ENCODE results near the gene CYB561D1. TPM values are rescaled to one million over a fixed set of nuclear protein-coding genes. Genes with fewer than 3 reads are reported as not detected.
"Not testable (repeated sequence)": the region's sequence is repeated elsewhere in the genome, so short reads cannot be mapped to it uniquely, and the experiment has no call there.

The CYB561D1 gene
- total RNA-seq, result 10 to 100 TPM; 19.5 to 21.4 TPM

GRCh38 chr1:109493805-109494539 is at the start of gene CYB561D1:
TSS of gene CYB561D1 (plus strand) at chr1:109494094. CDS start at chr1:109494140, 46 bp downstream.
- peak within 1 kb of the TSS; percentile 82 for H3K27ac Mint-ChIP-seq
- DNase-seq, result peak; percentile 91
- H3K27me3 Mint-ChIP-seq, result no peaks in the 10 kb centered on the region
- H3K4me3 Mint-ChIP-seq, result peak within 1 kb of the TSS; percentile 96
- peaks cover 42% of the 10 kb centered on the region for H3K4me1 Mint-ChIP-seq
- H3K36me3 Mint-ChIP-seq (ENCODE audit: low read depth), result peaks cover 32% of the 10 kb centered on the region
- ChIA-PET POLR2A (interaction anchor here (0.8 to 8.1 kb wide), 14 partner anchors 9 to 147 kb away, joined by 3 to 64 read pairs (median 6); partner anchors contain the start of genes ATXN7L2, GNAI3 and PSMA5), CTCF (interaction anchor here (0.6 to 25.9 kb wide), 23 partner anchors 10 to 687 kb away, joined by 3 to 779 read pairs (median 3); partner anchors contain the start of genes AMIGO1, ATXN7L2, GNAI3 and GPR61)
- no peaks in the 10 kb centered on the region for H3K9me3 Mint-ChIP-seq

GRCh38 chr1:109444346-109444745 is 49.5 kb upstream of the CYB561D1 start:
- Mint-ChIP-seq H3K4me1 (no peaks in the 10 kb centered on the region), H3K36me3 (ENCODE audit: low read depth) (no peaks in the 10 kb centered on the region)
- POLR2A ChIA-PET, result no interaction called here

GRCh38 chr1:109445949-109446695 is 47.8 kb upstream of the CYB561D1 start:
- H3K9me3 Mint-ChIP-seq; H3K4me1 Mint-ChIP-seq; H3K27ac Mint-ChIP-seq; POLR2A ChIA-PET; H3K4me3 Mint-ChIP-seq; DNase-seq; H3K36me3 Mint-ChIP-seq (ENCODE audit: low read depth); CTCF ChIA-PET: not testable (repeated sequence)
- peaks cover 30% of the 10 kb centered on the region for H3K27me3 Mint-ChIP-seq

More at GRCh38 chr1:109444346-109444745, 49.5 kb upstream of the CYB561D1 start:
- CTCF ChIA-PET, result no interaction called here
- Mint-ChIP-seq H3K9me3 (no peaks in the 10 kb centered on the region), H3K27ac (no peak overlapping the region), H3K27me3 (peaks cover 18% of the 10 kb centered on the region), H3K4me3 (no peak overlapping the region)
- DNase-seq, result no peak

GRCh38 chr1:109447524-109447923 is 46.4 kb upstream of the CYB561D1 start:
- Mint-ChIP-seq H3K27ac (no peak overlapping the region), H3K9me3 (no peaks in the 10 kb centered on the region), H3K4me1 (no peaks in the 10 kb centered on the region), H3K36me3 (ENCODE audit: low read depth) (no peaks in the 10 kb centered on the region), H3K4me3 (no peak overlapping the region), H3K27me3 (peaks cover 32% of the 10 kb centered on the region)
- DNase-seq, result no peak
- ChIA-PET CTCF (interaction anchor here (0.6 kb wide), 1 partner anchor 49 kb away, joined by 3 read pairs; no protein-coding TSS in a partner anchor), POLR2A (no interaction called here)

- Mint-ChIP-seq H3K9me3 (peaks cover 18% of the 10 kb centered on the region), H3K4me3 (no peak overlapping the region), H3K27ac (no peak overlapping the region), H3K36me3 (ENCODE audit: low read depth) (peaks cover 2% of the 10 kb centered on the region), H3K4me1 (no peaks in the 10 kb centered on the region), H3K27me3 (peaks cover 52% of the 10 kb centered on the region)
- POLR2A ChIA-PET, result no interaction called here
- CTCF ChIA-PET, result no interaction called here
- DNase-seq, result no peak
These were observed 39.3 kb upstream of the CYB561D1 start for GRCh38 chr1:109454497-109455133.

GRCh38 chr1:109457819-109458218 is 36.1 kb upstream of the CYB561D1 start:
- ChIA-PET CTCF (no interaction called here), POLR2A (no interaction called here)
- Mint-ChIP-seq H3K9me3 (peaks cover 18% of the 10 kb centered on the region), H3K36me3 (ENCODE audit: low read depth) (peaks cover 2% of the 10 kb centered on the region), H3K27ac (no peak overlapping the region), H3K4me3 (no peak overlapping the region), H3K27me3 (peaks cover 58% of the 10 kb centered on the region), H3K4me1 (no peaks in the 10 kb centered on the region)
- no peak for DNase-seq

GRCh38 chr1:109466125-109466451 is 27.8 kb upstream of the CYB561D1 start:
- no peaks in the 10 kb centered on the region for H3K36me3 Mint-ChIP-seq (ENCODE audit: low read depth)
- peak overlapping the region; percentile 46 for H3K4me3 Mint-ChIP-seq
- ChIA-PET POLR2A (no interaction called here), CTCF (no interaction called here)
- no peak overlapping the region for H3K27ac Mint-ChIP-seq
- DNase-seq, result no peak
- H3K9me3 Mint-ChIP-seq, result no peaks in the 10 kb centered on the region
- H3K27me3 Mint-ChIP-seq, result peaks cover 77% of the 10 kb centered on the region
- peaks cover 6% of the 10 kb centered on the region for H3K4me1 Mint-ChIP-seq

GRCh38 chr1:109466452-109467300 is 27.2 kb upstream of the CYB561D1 start, which contains the start of gene SYPL2:
TSS of gene SYPL2 (plus strand) at chr1:109466546. CDS start at chr1:109466844, 298 bp downstream.
- Mint-ChIP-seq H3K27ac (no peak within 1 kb of the TSS), H3K9me3 (no peaks in the 10 kb centered on the region), H3K4me1 (peaks cover 6% of the 10 kb centered on the region), H3K36me3 (ENCODE audit: low read depth) (no peaks in the 10 kb centered on the region), H3K27me3 (peaks cover 75% of the 10 kb centered on the region), H3K4me3 (peak within 1 kb of the TSS; percentile 46)
- CTCF ChIA-PET, result no interaction called here
- POLR2A ChIA-PET, result no interaction called here
- DNase-seq, result no peak

- H3K27me3 Mint-ChIP-seq, result peaks cover 71% of the 10 kb centered on the region
These were observed 26.6 kb upstream of the CYB561D1 start for GRCh38 chr1:109467301-109467777.

GRCh38 chr1:109468061-109468460 is 25.8 kb upstream of the CYB561D1 start:
- H3K27ac Mint-ChIP-seq, result no peak overlapping the region
- H3K4me1 Mint-ChIP-seq, result peaks cover 6% of the 10 kb centered on the region
- no peaks in the 10 kb centered on the region for H3K9me3 Mint-ChIP-seq
- no peaks in the 10 kb centered on the region for H3K36me3 Mint-ChIP-seq (ENCODE audit: low read depth)
- POLR2A ChIA-PET, result interaction anchor here (1.0 to 1.2 kb wide), 2 partner anchors 16 to 81 kb away, joined by 3 read pairs; partner anchors contain the start of genes ATXN7L2 and GNAI3
- no peak overlapping the region for H3K4me3 Mint-ChIP-seq
- no peak for DNase-seq
- CTCF ChIA-PET, result no interaction called here
- peaks cover 72% of the 10 kb centered on the region for H3K27me3 Mint-ChIP-seq

More at GRCh38 chr1:109467301-109467777, 26.6 kb upstream of the CYB561D1 start:
- ChIA-PET POLR2A (no interaction called here), CTCF (no interaction called here)
- Mint-ChIP-seq H3K4me1 (peaks cover 6% of the 10 kb centered on the region), H3K27ac (no peak overlapping the region), H3K4me3 (no peak overlapping the region), H3K9me3 (no peaks in the 10 kb centered on the region), H3K36me3 (ENCODE audit: low read depth) (no peaks in the 10 kb centered on the region)
- DNase-seq, result no peak

GRCh38 chr1:109468903-109469302 is 25.0 kb upstream of the CYB561D1 start:
- no peaks in the 10 kb centered on the region for H3K36me3 Mint-ChIP-seq (ENCODE audit: low read depth)
- H3K4me1 Mint-ChIP-seq, result peaks cover 6% of the 10 kb centered on the region
- peaks cover 70% of the 10 kb centered on the region for H3K27me3 Mint-ChIP-seq
- DNase-seq, result no peak
- H3K9me3 Mint-ChIP-seq, result no peaks in the 10 kb centered on the region
- H3K4me3 Mint-ChIP-seq, result no peak overlapping the region
- POLR2A ChIA-PET, result interaction anchor here (1.2 to 1.3 kb wide), 2 partner anchors 15 to 43 kb away, joined by 3 to 6 read pairs; partner anchors contain the start of genes ATXN7L2 and PSMA5
- H3K27ac Mint-ChIP-seq, result no peak overlapping the region
- CTCF ChIA-PET, result no interaction called here

GRCh38 chr1:109470245-109470644 is 23.6 kb upstream of the CYB561D1 start:
- POLR2A ChIA-PET, result interaction anchor here (0.7 to 1.3 kb wide), 2 partner anchors 44 to 185 kb away, joined by 3 to 6 read pairs; partner anchors contain the start of gene PSMA5
- Mint-ChIP-seq H3K4me3 (no peak overlapping the region), H3K9me3 (no peaks in the 10 kb centered on the region), H3K27ac (no peak overlapping the region), H3K4me1 (peaks cover 6% of the 10 kb centered on the region), H3K27me3 (peaks cover 66% of the 10 kb centered on the region), H3K36me3 (ENCODE audit: low read depth) (no peaks in the 10 kb centered on the region)
- DNase-seq, result no peak
- CTCF ChIA-PET, result interaction anchor here (0.6 to 0.9 kb wide), 3 partner anchors 20 to 378 kb away, joined by 3 to 4 read pairs (median 4); no protein-coding TSS in a partner anchor
